BLaER1 (cell line): Measurements from ENCODE around the gene TMEM184A.

Experiments used
- H3K27ac ChIP-seq: shearing (Covaris generic); formaldehyde crosslinking; 2 replicates; pipeline ENCODE4 v1.8.1; 2022
- H3K27me3 ChIP-seq: shearing (Covaris generic); formaldehyde crosslinking; 2 replicates; pipeline ENCODE4 v1.8.1; 2022
- H3K36me3 ChIP-seq: shearing (Covaris generic); formaldehyde crosslinking; 2 replicates; pipeline ENCODE4 v1.8.1; 2022
- H3K4me1 ChIP-seq: shearing (Covaris generic); formaldehyde crosslinking; 2 replicates; pipeline ENCODE4 v1.8.1; 2022
- H3K4me2 ChIP-seq: shearing (Covaris generic); formaldehyde crosslinking; 2 replicates; pipeline ENCODE4 v1.8.1; 2022
- H3K4me3 ChIP-seq: shearing (Covaris generic); formaldehyde crosslinking; 2 replicates; pipeline ENCODE4 v1.8.1; 2022
- H3K9ac ChIP-seq: shearing (Covaris generic); formaldehyde crosslinking; 2 replicates; pipeline ENCODE4 v1.8.1; 2022
- H3K9me3 ChIP-seq: shearing (Covaris generic); formaldehyde crosslinking; 2 replicates; pipeline ENCODE4 v1.8.1; 2022
- H4K20me1 ChIP-seq: shearing (Covaris generic); formaldehyde crosslinking; 2 replicates; pipeline ENCODE4 v1.8.1; 2022
- Cebpa-rat ChIP-seq: shearing (Covaris generic); IDR thresholded peaks from 2 replicates; pipeline ENCODE4 v1.8.1; 2022

TMEM184A gene

GRCh38 chr7:1541431-1542162, 14.4 kb downstream of the TMEM184A start:
- peaks cover 97% of the 10 kb centered on the region for H3K4me1 ChIP-seq
- H3K27me3 ChIP-seq, result no peaks in the 10 kb centered on the region
- no peak for TF ChIP-seq Cebpa-rat
- H3K27ac ChIP-seq, result peak overlapping the region; percentile 59
- no peak overlapping the region for H3K4me3 ChIP-seq
- H3K9me3 ChIP-seq, result no peaks in the 10 kb centered on the region
- peaks cover 93% of the 10 kb centered on the region for H4K20me1 ChIP-seq
- H3K36me3 ChIP-seq, result peaks cover 77% of the 10 kb centered on the region
- H3K9ac ChIP-seq, result peak overlapping the region; percentile 38; the same call in 1 of the 2 replicates
- H3K4me2 ChIP-seq, result peak overlapping the region; percentile 80

GRCh38 chr7:1540776-1541271, 15.2 kb downstream of the TMEM184A start:
- H3K27ac ChIP-seq, result peak overlapping the region; percentile 59; the same call in 1 of the 2 replicates
- no peak overlapping the region for H3K4me3 ChIP-seq
- peak overlapping the region; percentile 80 for H3K4me2 ChIP-seq
- H3K9ac ChIP-seq, result peak overlapping the region; percentile 38; the same call in 1 of the 2 replicates
- H3K4me1 ChIP-seq, result peaks cover 95% of the 10 kb centered on the region
- H3K9me3 ChIP-seq, result no peaks in the 10 kb centered on the region
- H3K27me3 ChIP-seq, result no peaks in the 10 kb centered on the region
- no peak for TF ChIP-seq Cebpa-rat
- peaks cover 84% of the 10 kb centered on the region for H3K36me3 ChIP-seq
- H4K20me1 ChIP-seq, result peaks cover 99% of the 10 kb centered on the region

- no peaks in the 10 kb centered on the region for H3K9me3 ChIP-seq
- peaks cover 95% of the 10 kb centered on the region for H3K4me1 ChIP-seq
- H3K27me3 ChIP-seq, result no peaks in the 10 kb centered on the region
- H3K27ac ChIP-seq, result 0 out of 2 replicates have a peak overlapping the region, but pooled peaks have one; percentile 59
- no peak overlapping the region for H3K4me3 ChIP-seq
- H3K9ac ChIP-seq, result no peak overlapping the region; the same call in 1 of the 2 replicates
- TF ChIP-seq Cebpa-rat, result no peak
- H4K20me1 ChIP-seq, result peaks cover 99% of the 10 kb centered on the region
- H3K4me2 ChIP-seq, result peak overlapping the region; percentile 80
- H3K36me3 ChIP-seq, result peaks cover 91% of the 10 kb centered on the region
Measured at GRCh38 chr7:1539882-1540775, 15.9 kb downstream of the TMEM184A start.

- Histone ChIP-seq H3K4me2 (peak overlapping the region; percentile 28), H3K4me1 (peaks cover 95% of the 10 kb centered on the region), H3K4me3 (no peak overlapping the region), H3K9ac (no peak overlapping the region), H3K36me3 (peaks cover 93% of the 10 kb centered on the region), H3K9me3 (no peaks in the 10 kb centered on the region), H3K27ac (no peak overlapping the region), H3K27me3 (no peaks in the 10 kb centered on the region), H4K20me1 (peaks cover 99% of the 10 kb centered on the region)
- TF ChIP-seq Cebpa-rat, result no peak
Measured at GRCh38 chr7:1539181-1539881, 16.7 kb downstream of the TMEM184A start.

GRCh38 chr7:1538544-1539180, 17.3 kb downstream of the TMEM184A start:
- H3K4me1 ChIP-seq, result peaks cover 95% of the 10 kb centered on the region
- H4K20me1 ChIP-seq, result peaks cover 99% of the 10 kb centered on the region
- TF ChIP-seq Cebpa-rat, result no peak
- H3K27ac ChIP-seq, result no peak overlapping the region
- H3K4me2 ChIP-seq, result no peak overlapping the region
- H3K9me3 ChIP-seq, result no peaks in the 10 kb centered on the region
- H3K4me3 ChIP-seq, result no peak overlapping the region
- H3K27me3 ChIP-seq, result no peaks in the 10 kb centered on the region
- peaks cover 93% of the 10 kb centered on the region for H3K36me3 ChIP-seq
- no peak overlapping the region for H3K9ac ChIP-seq

GRCh38 chr7:1537535-1538412, 18.2 kb downstream of the TMEM184A start:
- H3K36me3 ChIP-seq, result peaks cover 87% of the 10 kb centered on the region

GRCh38 chr7:1536743-1537534, 19.1 kb downstream of the TMEM184A start:
- H3K4me1 ChIP-seq, result peaks cover 95% of the 10 kb centered on the region
- H3K9ac ChIP-seq, result no peak overlapping the region
- no peaks in the 10 kb centered on the region for H3K9me3 ChIP-seq
- H3K4me2 ChIP-seq, result peak overlapping the region; percentile 12; the same call in 1 of the 2 replicates
- no peak overlapping the region for H3K27ac ChIP-seq
- no peak for TF ChIP-seq Cebpa-rat
- H3K4me3 ChIP-seq, result no peak overlapping the region
- H3K36me3 ChIP-seq, result peaks cover 79% of the 10 kb centered on the region
- H3K27me3 ChIP-seq, result no peaks in the 10 kb centered on the region
- peaks cover 99% of the 10 kb centered on the region for H4K20me1 ChIP-seq

More at GRCh38 chr7:1537535-1538412, 18.2 kb downstream of the TMEM184A start:
- Histone ChIP-seq H3K4me1 (peaks cover 95% of the 10 kb centered on the region), H3K9me3 (no peaks in the 10 kb centered on the region), H3K27ac (no peak overlapping the region), H3K4me3 (no peak overlapping the region), H3K27me3 (no peaks in the 10 kb centered on the region), H4K20me1 (peaks cover 99% of the 10 kb centered on the region), H3K9ac (no peak overlapping the region), H3K4me2 (no peak overlapping the region; the same call in 1 of the 2 replicates)
- TF ChIP-seq Cebpa-rat, result no peak

- Histone ChIP-seq H3K4me1 (peaks cover 93% of the 10 kb centered on the region), H3K27ac (no peak overlapping the region), H3K27me3 (no peaks in the 10 kb centered on the region), H3K9ac (no peak overlapping the region), H4K20me1 (peaks cover 99% of the 10 kb centered on the region), H3K36me3 (peaks cover 73% of the 10 kb centered on the region), H3K9me3 (no peaks in the 10 kb centered on the region), H3K4me3 (no peak overlapping the region), H3K4me2 (0 out of 2 replicates have a peak overlapping the region, but pooled peaks have one; percentile 12)
- no peak for TF ChIP-seq Cebpa-rat
Measured at GRCh38 chr7:1536455-1536742, 19.6 kb downstream of the TMEM184A start.
